GM18868 (cell line): ENCODE measurements around the gene WDFY4.

Source experiments
- ATAC-seq: cut with Tn5 transposase; IDR thresholded peaks from one replicate; pipeline ENCODE4 v1.9.1; 2021; ENCODE audit warnings: mild to moderate bottlenecking, moderate library complexity; ENCODE audit not compliant: unreplicated experiment

Gene WDFY4

GRCh38 chr10:48740015-48740707 lies 55.5 kb downstream of the WDFY4 start:
- no peak for ATAC-seq

- ATAC-seq, result no peak
Observed at GRCh38 chr10:48740988-48741387, 56.3 kb downstream of the WDFY4 start.

- no peak for ATAC-seq
Observed at GRCh38 chr10:48742891-48743860, 58.5 kb downstream of the WDFY4 start.

- ATAC-seq, result peak; percentile 67
Observed at GRCh38 chr10:48744587-48744986, 59.9 kb downstream of the WDFY4 start.

GRCh38 chr10:48745662-48746245 lies 61.1 kb downstream of the WDFY4 start:
- no peak for ATAC-seq

GRCh38 chr10:48748573-48748972 lies 63.9 kb downstream of the WDFY4 start:
- no peak for ATAC-seq

- ATAC-seq, result no peak
Observed at GRCh38 chr10:48749254-48749787, 64.6 kb downstream of the WDFY4 start.

- ATAC-seq, result no peak
Observed at GRCh38 chr10:48750019-48750418, 65.3 kb downstream of the WDFY4 start.

GRCh38 chr10:48750991-48751390 lies 66.3 kb downstream of the WDFY4 start:
- ATAC-seq, result no peak

- no peak for ATAC-seq
Observed at GRCh38 chr10:48751730-48752129, 67.1 kb downstream of the WDFY4 start.

GRCh38 chr10:48758411-48758810 lies 73.7 kb downstream of the WDFY4 start:
- ATAC-seq, result no peak

- ATAC-seq, result peak; percentile 85
Observed at GRCh38 chr10:48759113-48759901, 74.6 kb downstream of the WDFY4 start.

GRCh38 chr10:48760983-48761382 lies 76.3 kb downstream of the WDFY4 start:
- no peak for ATAC-seq

GRCh38 chr10:48762064-48763042 lies 77.7 kb downstream of the WDFY4 start:
- no peak for ATAC-seq

- ATAC-seq, result no peak
Observed at GRCh38 chr10:48763403-48763965, 78.8 kb downstream of the WDFY4 start.

- no peak for ATAC-seq
Observed at GRCh38 chr10:48764486-48764885, 79.8 kb downstream of the WDFY4 start.

GRCh38 chr10:48765039-48765438 lies 80.4 kb downstream of the WDFY4 start:
- ATAC-seq, result peak; percentile 80

- peak; percentile 44 for ATAC-seq
Observed at GRCh38 chr10:48765527-48765926, 80.9 kb downstream of the WDFY4 start.
